PFSK-1 (cell line): ENCODE measurements around the gene GDF10.

Source experiments
- FOXP2 ChIP-seq: optimal IDR thresholded peaks from 2 replicates; pipeline ENCODE3; 2011; ENCODE audit warnings: borderline replicate concordance, control low read depth, inconsistent platforms; ENCODE audit not compliant: insufficient read depth; ENCODE audit errors: extremely low read length, extremely low read depth
- POLR2AphosphoS5 ChIP-seq: IDR thresholded peaks from 2 replicates; pipeline ENCODE4 v1.6.1; 2012; ENCODE audit warnings: low read depth, mild to moderate bottlenecking, control low read depth, low read length, moderate library complexity
- SIN3A ChIP-seq: IDR thresholded peaks from 2 replicates; pipeline ENCODE4 v1.6.1; 2012; ENCODE audit warnings: mild to moderate bottlenecking, low read length, moderate library complexity, borderline replicate concordance; ENCODE audit not compliant: insufficient read depth
- TAF1 ChIP-seq: IDR thresholded peaks from 2 replicates; pipeline ENCODE4 v1.6.1; 2012; ENCODE audit warnings: low read length, control low read depth, borderline replicate concordance; ENCODE audit not compliant: insufficient read depth
- TF ChIP-seq, protein P1 (sequence below), 2 experiments: IDR thresholded peaks; 2 replicates each; pipeline versions ENCODE4 v1.6.1 to v1.8.0; 2011 to 2012; ENCODE audit warnings: low read depth in 2 of 2, low read length in 2 of 2, control low read depth in 1 of 2, inconsistent platforms in 1 of 2, mild to moderate bottlenecking in 1 of 2, moderate library complexity in 1 of 2; ENCODE audit not compliant: insufficient read depth in 1 of 2

Gene GDF10

DNA sequence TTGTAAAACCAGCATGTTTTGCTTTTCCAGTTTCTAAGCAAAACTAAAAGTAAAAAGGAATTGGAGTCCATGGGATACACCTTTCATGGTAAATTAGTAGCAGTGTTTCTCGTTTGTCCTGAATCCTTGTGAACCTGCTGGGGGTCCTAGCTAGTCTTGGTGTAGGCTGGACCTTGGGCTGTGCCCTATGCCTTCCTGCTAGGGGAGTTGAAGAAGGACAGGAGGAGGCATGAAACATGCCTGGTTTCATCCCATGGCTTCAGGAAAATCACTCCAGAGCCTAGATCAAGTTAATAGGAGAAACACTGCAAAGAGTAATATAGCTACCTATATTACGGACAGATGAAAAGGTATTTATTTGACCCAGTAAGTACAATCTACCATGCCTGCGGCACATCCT lies 41.1 kb upstream of the GDF10 start:
- TF ChIP-seq FOXP2 (no peak), SIN3A (no peak), POLR2AphosphoS5 (no peak), TAF1 (no peak)
- TF ChIP-seq, protein P1, sequence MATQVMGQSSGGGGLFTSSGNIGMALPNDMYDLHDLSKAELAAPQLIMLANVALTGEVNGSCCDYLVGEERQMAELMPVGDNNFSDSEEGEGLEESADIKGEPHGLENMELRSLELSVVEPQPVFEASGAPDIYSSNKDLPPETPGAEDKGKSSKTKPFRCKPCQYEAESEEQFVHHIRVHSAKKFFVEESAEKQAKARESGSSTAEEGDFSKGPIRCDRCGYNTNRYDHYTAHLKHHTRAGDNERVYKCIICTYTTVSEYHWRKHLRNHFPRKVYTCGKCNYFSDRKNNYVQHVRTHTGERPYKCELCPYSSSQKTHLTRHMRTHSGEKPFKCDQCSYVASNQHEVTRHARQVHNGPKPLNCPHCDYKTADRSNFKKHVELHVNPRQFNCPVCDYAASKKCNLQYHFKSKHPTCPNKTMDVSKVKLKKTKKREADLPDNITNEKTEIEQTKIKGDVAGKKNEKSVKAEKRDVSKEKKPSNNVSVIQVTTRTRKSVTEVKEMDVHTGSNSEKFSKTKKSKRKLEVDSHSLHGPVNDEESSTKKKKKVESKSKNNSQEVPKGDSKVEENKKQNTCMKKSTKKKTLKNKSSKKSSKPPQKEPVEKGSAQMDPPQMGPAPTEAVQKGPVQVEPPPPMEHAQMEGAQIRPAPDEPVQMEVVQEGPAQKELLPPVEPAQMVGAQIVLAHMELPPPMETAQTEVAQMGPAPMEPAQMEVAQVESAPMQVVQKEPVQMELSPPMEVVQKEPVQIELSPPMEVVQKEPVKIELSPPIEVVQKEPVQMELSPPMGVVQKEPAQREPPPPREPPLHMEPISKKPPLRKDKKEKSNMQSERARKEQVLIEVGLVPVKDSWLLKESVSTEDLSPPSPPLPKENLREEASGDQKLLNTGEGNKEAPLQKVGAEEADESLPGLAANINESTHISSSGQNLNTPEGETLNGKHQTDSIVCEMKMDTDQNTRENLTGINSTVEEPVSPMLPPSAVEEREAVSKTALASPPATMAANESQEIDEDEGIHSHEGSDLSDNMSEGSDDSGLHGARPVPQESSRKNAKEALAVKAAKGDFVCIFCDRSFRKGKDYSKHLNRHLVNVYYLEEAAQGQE (IDR thresholded peaks at IDR 0.05; ENCODE audit: insufficient read depth in 1 of 2, low read depth in 2 of 2, low read length in 2 of 2) = no peak

DNA sequence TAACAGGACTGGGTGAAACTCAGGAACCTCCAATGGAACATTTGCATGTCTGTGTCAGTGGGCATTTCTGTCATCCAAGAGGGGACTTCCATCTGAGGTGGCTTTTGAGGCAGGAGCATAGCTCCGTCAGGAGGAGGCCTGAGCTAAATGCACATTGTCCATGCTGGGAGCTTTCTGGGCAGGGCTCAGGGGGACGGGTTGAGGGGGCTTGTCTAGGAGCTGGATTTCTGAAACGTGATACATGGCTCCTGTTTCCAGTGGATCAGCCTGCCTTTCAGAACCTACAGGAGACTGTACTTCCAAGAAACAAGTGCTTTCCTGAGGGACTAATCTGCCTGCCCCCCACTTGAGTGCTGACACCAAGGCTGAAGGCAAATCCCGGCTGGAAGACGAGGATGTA lies 40.5 kb upstream of the GDF10 start:
- TF ChIP-seq FOXP2 (no peak), SIN3A (no peak), POLR2AphosphoS5 (no peak), TAF1 (no peak)
- TF ChIP-seq, protein P1 (IDR thresholded peaks at IDR 0.05; ENCODE audit: insufficient read depth in 1 of 2, low read depth in 2 of 2, low read length in 2 of 2) = no peak

DNA sequence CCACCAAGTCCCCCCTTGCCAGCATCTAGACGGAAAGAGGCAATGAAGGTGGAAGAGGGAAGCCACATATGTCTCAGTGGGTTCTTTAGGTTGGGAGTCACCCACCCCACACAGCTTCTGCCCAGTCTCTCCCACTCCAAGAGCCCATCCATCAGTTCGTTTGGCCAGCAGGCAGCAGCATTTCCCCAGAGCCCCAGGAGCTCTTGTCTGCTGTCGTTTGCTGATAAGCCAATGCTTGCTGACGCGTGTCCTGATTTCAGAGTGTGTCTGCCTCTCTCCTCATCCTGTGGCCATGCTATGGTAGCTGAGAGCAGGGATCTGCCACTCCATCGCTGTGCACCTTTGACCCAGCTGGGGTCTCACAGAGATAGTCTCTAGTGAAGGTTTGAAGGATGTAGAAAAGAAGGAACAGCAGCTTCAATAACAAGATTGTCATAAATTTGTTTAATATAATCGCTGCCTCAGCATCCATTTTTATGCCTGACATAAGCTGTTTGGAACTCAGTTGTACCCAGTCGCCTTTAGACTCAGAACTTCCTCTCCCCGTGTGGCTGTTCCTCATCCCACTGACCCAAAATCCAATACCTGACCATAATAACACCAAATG lies 39.4 kb upstream of the GDF10 start:
- TF ChIP-seq, protein P1 (IDR thresholded peaks at IDR 0.05; ENCODE audit: insufficient read depth in 1 of 2, low read depth in 2 of 2, low read length in 2 of 2) = no peak
- no peak for TF ChIP-seq POLR2AphosphoS5
- TF ChIP-seq SIN3A = no peak
- no peak for TF ChIP-seq FOXP2
- TF ChIP-seq TAF1 = no peak

DNA sequence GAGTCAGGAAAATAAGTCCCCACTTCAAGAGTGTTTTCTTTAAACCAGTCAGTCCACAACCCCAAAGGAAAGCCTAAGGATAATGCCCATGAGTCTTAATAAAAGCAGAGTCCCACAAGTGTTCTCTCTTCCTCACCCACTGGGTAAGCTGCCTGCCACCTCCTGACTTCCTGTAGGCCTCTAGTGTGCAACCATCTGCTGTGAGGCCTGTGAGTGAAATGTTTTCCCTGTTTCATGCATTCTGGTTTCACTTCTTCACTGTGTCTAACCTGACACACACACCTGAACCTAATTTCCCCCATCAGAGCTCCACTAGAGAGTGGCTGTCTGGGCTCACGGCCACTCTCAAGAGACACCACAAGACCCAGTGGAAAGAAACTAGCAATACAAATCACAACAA lies 38.9 kb upstream of the GDF10 start:
- no peak for TF ChIP-seq FOXP2
- TF ChIP-seq POLR2AphosphoS5 = no peak
- TF ChIP-seq SIN3A = no peak

DNA sequence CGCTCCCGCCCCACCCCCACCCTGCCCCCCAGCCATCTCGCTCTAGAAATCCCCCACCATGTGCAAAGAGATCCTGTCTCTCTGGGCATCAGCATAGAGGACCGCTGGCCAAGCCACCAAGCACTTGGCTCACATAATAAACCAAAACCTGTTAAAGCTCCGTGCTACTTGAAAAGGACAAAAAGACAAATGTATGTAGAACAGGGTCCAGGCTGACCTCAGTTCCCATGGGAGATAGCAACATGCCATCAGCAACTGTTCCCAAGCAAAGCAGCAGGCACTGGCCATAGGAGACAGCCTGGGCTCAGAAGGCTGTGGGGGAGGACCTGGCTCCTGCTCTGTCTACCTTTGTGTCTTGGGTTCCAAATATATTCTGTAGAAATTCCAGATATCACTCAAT lies 38.4 kb upstream of the GDF10 start:
- TF ChIP-seq TAF1 (no peak), FOXP2 (no peak), POLR2AphosphoS5 (no peak), SIN3A (no peak)
- TF ChIP-seq, protein P1 (IDR thresholded peaks at IDR 0.05; ENCODE audit: insufficient read depth in 1 of 2, low read depth in 2 of 2, low read length in 2 of 2) = no peak
